Muscle of back (tissue), 11 donors: Measurements from ENCODE around the gene DENND2A. TPM values are rescaled to one million over a fixed set of nuclear protein-coding genes. Genes with fewer than 3 reads are reported as not detected.
"Not testable (repeated sequence)": the region's sequence is repeated elsewhere in the genome, so short reads cannot be mapped to it uniquely, and the experiment has no call there.

ENCODE experiments used
- DNase-seq, 3 donors: peaks; one replicate each; pipeline versions ENCODE4 v3.0.0 to v3.0.0-alpha.2; 2013
- polyA plus RNA-seq, 10 donors: library from polyadenylated mRNA; unstranded; fragments of 120-200 nt; gene quantifications; one replicate each; pipeline ENCODE4 v1.2.1, GENCODE V29; 2013; ENCODE audit not compliant: insufficient read length in 10 of 10

The DENND2A gene
- polyA plus RNA-seq, 10 donors: 43.9 to 76.9 (median 47.8) TPM

GRCh38 chr7:140653319-140654108 lies 12.9 kb upstream of the DENND2A start:
- peak; percentile 75 to 92 (median 86) for DNase-seq

- no peak for DNase-seq
These were observed 9.8 kb upstream of the DENND2A start for GRCh38 chr7:140650367-140650766.

- DNase-seq: no peak
These were observed 9.1 kb upstream of the DENND2A start for GRCh38 chr7:140649556-140650205.

GRCh38 chr7:140646931-140647647 lies 6.5 kb upstream of the DENND2A start:
- no peak for DNase-seq

- DNase-seq: no peak
These were observed 4.7 kb upstream of the DENND2A start for GRCh38 chr7:140645166-140645900.

- not testable (repeated sequence) for DNase-seq
These were observed 4.1 kb upstream of the DENND2A start for GRCh38 chr7:140644761-140645160.

GRCh38 chr7:140643416-140643815 lies 2.8 kb upstream of the DENND2A start:
- DNase-seq: no peak

- no peak for DNase-seq
These were observed 1.0 kb upstream of the DENND2A start for GRCh38 chr7:140641524-140642195.

- peak in 2 of 3 donors; percentile 61 to 88 for DNase-seq
These were observed 464 bp downstream of the DENND2A start for GRCh38 chr7:140640060-140640637.

- peak; percentile 66 to 90 (median 73) for DNase-seq
These were observed 1.1 kb downstream of the DENND2A start for GRCh38 chr7:140639366-140640053.

GRCh38 chr7:140638173-140638791 lies 2.3 kb downstream of the DENND2A start:
- peak; percentile 54 to 92 (median 80) for DNase-seq

GRCh38 chr7:140637400-140637799 lies 3.2 kb downstream of the DENND2A start:
- DNase-seq: no peak

- no peak for DNase-seq
These were observed 4.8 kb downstream of the DENND2A start for GRCh38 chr7:140635816-140636215.

- no peak for DNase-seq
These were observed 5.3 kb downstream of the DENND2A start for GRCh38 chr7:140635345-140635744.

GRCh38 chr7:140631602-140632001 lies 9.0 kb downstream of the DENND2A start:
- DNase-seq: no peak

GRCh38 chr7:140631021-140631420 lies 9.6 kb downstream of the DENND2A start:
- DNase-seq: peak in 2 of 3 donors; percentile 73 to 90

GRCh38 chr7:140625908-140626868 lies 14.4 kb downstream of the DENND2A start:
- DNase-seq: peak; percentile 98 to 99 (median 98)

GRCh38 chr7:140625192-140625558 lies 15.4 kb downstream of the DENND2A start:
- DNase-seq: not testable (repeated sequence)
